ENCODE results near the gene DMD.
"Not testable (repeated sequence)": the region's sequence is repeated elsewhere in the genome, so short reads cannot be mapped to it uniquely, and the experiment has no call there.

The DMD gene

DNA sequence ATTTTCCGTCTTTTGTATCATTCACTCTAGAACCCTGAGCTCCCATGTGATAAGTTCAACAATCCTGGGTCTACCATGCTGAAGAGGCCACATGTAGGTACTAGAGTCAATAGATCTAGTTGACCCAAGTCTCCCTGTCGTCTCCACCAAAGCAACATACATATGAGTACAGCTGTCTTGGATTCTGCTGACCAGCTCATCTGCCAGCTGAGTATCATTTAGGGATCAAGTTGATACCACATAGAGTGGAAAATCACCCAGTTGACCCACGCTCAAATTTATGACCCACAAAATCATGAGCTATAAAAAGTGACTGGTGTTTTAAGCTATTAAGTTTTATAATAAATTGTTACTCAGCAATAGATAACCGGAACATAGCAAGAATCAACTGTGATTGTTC, 61.8 kb downstream of the DMD start:
- no peak for DNase-seq

GRCh38 chrX:33149085-33149484, 62.3 kb downstream of the DMD start:
- no peak for DNase-seq

- DNase-seq: no peak
Measured at GRCh38 chrX:33142331-33142730, 69.0 kb downstream of the DMD start.

GRCh38 chrX:33138677-33139249, 72.6 kb downstream of the DMD start:
- DNase-seq: no peak

- no peak for DNase-seq
Measured at GRCh38 chrX:33134164-33134563, 77.2 kb downstream of the DMD start.

DNA sequence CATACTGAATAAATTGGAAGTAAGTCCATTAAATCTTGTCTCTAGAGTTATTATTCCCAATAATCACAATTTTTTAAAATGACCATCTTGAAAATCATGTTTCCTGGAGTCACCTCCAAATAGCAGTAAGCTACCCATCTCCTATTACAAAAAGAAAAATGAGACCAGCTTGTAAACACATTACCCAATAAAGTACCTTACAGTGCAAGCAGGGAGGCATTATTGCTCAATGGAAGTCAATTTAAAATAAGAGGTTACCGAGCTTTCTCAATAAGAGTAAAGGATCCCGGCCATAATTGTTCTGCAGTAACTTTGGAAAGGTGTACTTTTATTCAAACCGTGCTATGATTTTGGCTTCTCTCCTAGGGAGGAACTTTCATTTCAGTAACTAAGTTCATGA, 78.0 kb downstream of the DMD start:
- DNase-seq: no peak

- DNase-seq: no peak
Measured at GRCh38 chrX:33132569-33132968, 78.8 kb downstream of the DMD start.

DNA sequence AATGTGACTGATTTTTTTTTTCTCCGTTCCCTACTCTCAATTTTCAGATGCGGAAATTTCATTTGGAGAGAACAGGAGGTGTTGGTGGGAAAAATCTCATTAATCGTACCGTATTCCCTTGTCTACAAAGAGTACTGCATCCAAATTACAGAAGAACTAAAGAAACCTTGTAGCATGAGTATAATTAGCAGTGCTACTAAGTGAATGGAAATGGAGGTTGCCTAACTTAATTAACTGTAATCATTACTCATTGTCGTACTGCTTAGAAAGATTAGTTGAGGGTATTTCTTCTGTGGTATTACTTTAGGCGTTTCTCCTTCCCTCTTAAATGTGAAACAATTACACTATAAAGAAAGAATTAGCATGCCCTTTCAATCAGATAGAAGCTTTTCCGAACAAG, 81.7 kb downstream of the DMD start:
- no peak for DNase-seq

- no peak for DNase-seq
Measured at GRCh38 chrX:33128048-33128805, 83.1 kb downstream of the DMD start.

DNA sequence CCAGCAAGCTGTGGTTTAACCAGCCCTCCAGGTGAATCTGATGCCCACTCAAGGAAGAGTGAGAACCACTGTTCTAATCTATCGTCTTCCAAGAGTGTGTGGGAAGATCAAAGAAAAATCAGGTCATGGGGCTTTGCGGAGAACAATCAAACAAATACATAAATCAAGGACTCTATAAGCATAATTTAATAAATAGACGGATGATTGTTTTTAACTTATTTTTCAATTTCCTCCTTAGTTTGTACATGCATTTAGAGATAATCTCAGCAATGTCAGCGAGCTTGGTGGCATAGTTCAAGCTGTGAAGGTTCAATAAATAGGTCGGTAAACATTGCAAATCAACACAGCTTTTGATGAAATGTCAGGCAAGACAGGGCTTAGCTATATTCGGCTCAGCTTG, 84.9 kb downstream of the DMD start:
- no peak for DNase-seq

DNA sequence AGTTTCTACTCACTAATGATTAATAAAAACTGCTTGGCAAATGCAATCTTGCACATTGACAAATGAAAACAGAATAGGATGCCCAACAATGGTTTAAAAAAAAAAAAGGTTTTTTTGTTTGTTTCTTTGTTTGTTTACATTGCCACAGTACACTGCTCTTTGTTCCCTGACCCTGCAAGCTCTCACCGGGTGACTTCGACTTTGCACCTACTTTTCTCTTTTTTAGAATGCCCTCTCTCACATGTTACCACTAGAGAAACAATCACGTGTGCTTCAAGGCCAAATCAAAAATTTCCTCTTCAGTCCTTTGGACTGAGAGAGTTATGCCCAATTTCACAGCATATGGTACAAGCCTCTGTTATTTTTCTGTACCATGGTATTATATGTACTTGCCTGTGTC, 101.5 kb downstream of the DMD start:
- no peak for DNase-seq

GRCh38 chrX:33106737-33107136, 104.6 kb downstream of the DMD start:
- no peak for DNase-seq

GRCh38 chrX:33095079-33095478, 116.3 kb downstream of the DMD start:
- no peak for DNase-seq

DNA sequence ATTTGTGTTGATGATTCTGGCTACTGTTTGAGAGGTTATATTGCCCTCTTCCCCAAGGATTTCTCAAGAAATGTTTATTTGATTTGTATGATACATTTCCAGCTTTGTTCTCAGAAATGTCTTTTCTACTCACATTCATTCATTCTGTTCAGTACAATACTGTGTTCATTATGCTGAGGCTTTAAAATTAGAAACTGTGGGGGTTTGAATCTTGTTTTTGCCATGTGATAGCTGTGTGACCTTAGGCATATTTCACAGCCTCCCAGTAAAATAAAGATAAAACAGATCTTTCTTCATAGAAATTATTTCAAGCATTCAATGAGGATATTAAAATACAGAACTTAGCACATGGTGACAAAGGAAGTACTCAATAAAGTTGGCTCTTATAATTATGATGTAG, 123.9 kb downstream of the DMD start:
- DNase-seq: no peak

- DNase-seq: no peak
Measured at GRCh38 chrX:33086886-33087285, 124.5 kb downstream of the DMD start.

DNA sequence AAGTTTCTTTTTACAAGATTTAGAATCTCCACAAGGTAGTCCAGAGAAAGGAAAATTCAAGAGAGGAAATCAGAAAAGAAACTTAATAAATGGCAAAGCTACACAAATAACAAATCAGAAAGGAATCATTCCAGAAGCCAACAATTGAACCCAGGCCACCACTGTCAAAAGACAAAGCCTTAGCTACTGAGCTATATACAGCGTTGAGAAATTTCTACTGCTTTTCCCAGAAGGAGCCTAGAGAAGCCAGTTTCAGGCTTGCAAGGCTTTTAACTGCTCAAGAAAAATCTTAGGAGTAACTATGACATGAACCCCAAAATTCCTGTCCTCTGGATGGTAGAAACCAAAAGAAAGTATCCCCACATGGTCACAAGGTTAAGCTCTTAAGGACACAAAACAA, 129.0 kb downstream of the DMD start:
- DNase-seq: no peak

DNA sequence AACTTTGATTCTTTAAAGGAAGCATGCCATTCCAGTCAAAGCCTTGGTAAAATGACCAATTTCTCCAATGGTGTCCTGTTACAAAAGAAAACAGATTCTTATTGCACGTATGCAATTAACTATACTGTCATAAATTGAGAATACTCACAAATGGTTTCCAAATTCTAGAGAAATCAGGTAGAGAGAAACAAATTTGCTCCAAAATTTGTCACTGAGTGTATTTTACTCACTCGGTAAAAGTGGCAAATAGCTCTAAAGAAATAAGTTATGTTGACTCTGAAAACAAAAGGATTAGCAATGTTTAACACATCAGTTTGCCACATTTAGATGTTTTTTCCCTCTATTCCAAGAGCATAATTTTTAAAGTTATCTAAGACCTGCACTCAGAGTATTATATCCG, 133.1 kb downstream of the DMD start:
- DNase-seq: no peak

DNA sequence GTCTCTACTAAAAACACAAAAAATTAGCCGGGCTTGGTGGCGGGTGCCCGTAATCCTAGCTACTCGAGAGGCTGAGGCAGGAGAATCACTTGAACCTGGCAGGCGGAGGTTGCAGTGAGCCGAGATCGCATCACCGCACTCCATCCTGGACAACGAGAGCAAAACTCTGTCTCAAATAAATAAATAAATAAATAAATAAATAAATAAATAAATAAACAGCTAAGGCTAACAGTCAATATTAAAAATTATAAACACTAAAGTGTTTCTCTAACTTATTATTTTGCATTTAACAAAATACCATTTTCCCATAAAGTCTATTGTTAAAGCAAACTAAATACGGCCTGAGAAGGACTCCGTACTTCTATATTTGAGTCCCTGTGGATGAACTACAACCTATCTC, 137.7 kb downstream of the DMD start:
- not testable (repeated sequence) for DNase-seq

GRCh38 chrX:33065415-33065814, 145.9 kb downstream of the DMD start:
- DNase-seq: no peak

- DNase-seq: no peak
Measured at GRCh38 chrX:33062041-33062440, 149.3 kb downstream of the DMD start.

- DNase-seq: no peak
Measured at GRCh38 chrX:33053001-33053400, 158.3 kb downstream of the DMD start.

DNA sequence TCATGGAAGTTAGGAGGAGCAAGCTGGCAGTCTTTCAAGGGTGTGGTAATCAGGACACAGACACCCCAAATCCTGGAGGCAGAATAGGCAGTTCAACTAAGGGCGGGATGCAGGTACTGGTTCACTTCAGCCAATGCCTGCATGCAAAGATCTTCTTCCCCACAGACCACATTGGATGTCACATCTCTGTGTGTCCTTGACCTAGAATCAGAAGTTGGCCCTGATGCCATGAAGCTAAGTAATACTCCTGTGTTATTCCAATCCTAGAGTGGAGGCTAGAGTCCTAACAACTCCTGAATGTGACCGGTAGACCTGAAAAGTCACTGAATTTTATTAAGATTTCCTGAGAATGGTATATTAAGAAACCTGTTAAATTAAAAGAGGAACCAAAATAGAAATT, 165.5 kb downstream of the DMD start:
- no peak for DNase-seq

DNA sequence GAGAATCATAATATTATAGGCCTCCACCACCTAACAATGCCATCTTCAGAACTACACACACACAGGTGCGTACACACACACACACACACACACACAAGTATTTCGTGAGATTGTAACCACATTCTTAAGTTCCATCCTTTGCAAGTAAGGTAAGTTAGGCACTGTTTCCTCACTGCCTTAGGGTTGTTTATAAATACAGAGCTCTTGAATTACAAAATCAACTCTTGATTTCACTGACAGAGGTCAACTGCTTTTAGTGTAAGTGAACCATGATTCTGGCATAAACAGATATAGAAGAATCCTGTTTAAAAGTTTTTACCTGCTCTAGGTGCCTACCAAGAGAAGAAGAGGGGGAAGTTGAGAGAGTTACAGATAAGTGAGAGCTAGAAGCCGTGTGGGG, 166.1 kb downstream of the DMD start:
- DNase-seq: no peak

GRCh38 chrX:33041141-33041540, 170.2 kb downstream of the DMD start:
- no peak for DNase-seq

- no peak for DNase-seq
Measured at GRCh38 chrX:33032700-33033099, 178.6 kb downstream of the DMD start.
